Left ventricle myocardium superior (tissue), 1 donor: ENCODE data around the gene CNTN1. TPM values are rescaled to one million over a fixed set of nuclear protein-coding genes. Genes with fewer than 3 reads are reported as not detected.
"Not testable (repeated sequence)": the region's sequence is repeated elsewhere in the genome, so short reads cannot be mapped to it uniquely, and the experiment has no call there.

Experiments used
- ATAC-seq: fragments of 200-7000 bp; cut with Tn5 transposase; one replicate; pipeline ENCODE4 v1.9.1; 2020; ENCODE audit warnings: mild to moderate bottlenecking, moderate library complexity
- DNase-seq: peaks from one replicate; pipeline ENCODE4 v3.0.0-alpha.2; 2020
- intact Hi-C: fragments of 100-400 bp; cut with micrococcal nuclease; formaldehyde crosslinking; loops from one replicate; pipeline ENCODE4 v1.11.0; 2022
- total RNA-seq: library from RNA; stranded (reverse); fragmentation: NEBNext Ultra II Directional; extraction: Animal tissue kit (Norgen Biotek cat#: 25700); gene quantifications from one replicate; pipeline ENCODE4 v1.2.1, GENCODE V29; 2021
- donor health status: DM: no; HTN: yes; CAD: no; lungs with severe emphysema.

The CNTN1 gene
- total RNA-seq, 1 donor from 2014 or later = 0.57 TPM

DNA sequence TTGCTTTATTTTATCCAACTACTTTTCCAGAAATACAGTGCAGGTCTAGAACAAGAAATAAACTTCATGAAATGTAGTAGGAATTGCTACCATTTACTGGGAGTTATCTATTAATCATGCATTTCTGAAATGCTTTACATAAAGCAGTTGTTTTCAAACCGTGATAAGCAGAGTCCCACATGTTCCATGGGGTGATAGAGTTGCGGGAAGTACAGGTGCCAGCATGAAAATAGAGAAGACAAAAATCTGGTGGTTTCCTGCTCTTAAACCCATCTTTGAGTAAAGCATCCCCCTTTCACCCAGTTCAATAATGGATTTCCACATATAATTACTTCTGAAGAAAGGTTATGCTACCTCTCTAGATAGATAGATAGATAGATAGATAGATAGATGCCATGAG, 372.2 kb downstream of the CNTN1 start:
- no peak for ATAC-seq
- DNase-seq = no peak
- intact Hi-C loops = no loop called here

DNA sequence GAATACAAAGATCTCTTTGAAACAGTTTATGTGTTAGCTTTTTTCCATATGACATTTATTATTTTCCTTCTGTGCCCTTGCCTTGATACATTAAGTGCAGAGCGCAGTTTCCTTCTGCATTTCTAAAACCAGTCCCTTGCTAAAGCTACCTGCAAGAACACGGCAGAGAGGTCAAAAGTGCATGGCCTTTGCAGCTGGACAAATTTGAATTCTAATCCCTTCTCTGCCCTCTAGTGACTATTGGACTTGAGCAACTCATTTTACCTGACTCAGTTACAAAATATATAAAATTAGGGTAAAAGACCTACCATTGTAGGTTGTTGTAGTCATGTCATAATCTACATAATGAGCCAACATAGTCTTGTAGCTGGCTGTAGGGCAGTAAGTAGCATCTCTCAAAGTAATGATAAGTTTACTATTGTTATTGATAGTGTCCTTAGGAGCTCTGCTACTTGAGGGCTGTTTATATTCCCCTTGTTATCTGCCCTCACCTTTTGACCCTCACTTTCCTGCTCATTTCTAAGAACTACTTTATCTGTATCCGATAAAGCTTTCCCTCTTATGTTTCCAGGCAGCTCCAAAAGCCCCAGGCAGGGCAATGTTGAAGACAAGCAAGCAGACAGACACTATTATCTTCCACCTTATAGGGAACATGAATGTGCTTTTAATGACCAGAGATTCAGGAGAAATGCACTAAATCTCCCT, 375.9 kb downstream of the CNTN1 start:
- no peak for DNase-seq
- intact Hi-C loops = no loop called here
- ATAC-seq = no peak

DNA sequence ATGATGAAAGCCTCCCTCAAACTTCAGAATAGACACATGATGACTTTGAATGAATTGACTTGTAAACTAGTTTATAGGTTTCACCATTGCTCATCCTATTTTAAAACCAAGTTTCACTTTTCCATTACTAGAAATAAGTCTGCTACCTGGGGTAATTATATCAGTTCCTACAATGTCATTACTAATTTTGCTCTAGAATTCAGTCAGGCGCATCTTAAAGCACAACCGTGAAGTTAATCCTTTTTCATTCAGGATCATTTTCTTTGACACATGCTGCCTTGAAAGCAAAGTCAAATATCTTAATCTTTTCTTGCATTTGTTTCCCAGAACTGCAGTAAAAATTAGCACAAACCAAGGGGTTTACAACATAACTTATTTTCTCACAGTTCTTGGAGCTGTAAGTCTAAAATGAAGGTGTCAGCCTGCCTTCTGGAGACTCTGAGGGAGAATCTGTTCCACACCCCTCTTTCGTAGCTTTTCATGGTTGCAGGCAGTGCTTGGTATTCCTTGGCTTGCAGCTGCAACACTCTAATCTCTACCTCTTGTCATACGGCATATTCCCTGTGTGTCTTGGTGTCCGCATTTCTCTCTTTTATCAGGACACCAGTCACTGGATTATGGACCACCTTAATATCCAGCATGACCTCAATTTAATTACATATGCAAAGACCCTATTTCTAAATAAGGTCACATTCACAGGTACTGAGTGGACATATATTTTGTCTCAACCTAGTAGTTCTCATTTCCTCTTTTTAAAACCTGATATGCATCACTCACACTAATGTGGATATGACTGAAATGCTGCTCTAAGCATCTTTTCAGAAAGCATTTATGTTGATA, 381.6 kb downstream of the CNTN1 start:
- intact Hi-C loops = no loop called here
- DNase-seq (no peak), ATAC-seq (no peak)

DNA sequence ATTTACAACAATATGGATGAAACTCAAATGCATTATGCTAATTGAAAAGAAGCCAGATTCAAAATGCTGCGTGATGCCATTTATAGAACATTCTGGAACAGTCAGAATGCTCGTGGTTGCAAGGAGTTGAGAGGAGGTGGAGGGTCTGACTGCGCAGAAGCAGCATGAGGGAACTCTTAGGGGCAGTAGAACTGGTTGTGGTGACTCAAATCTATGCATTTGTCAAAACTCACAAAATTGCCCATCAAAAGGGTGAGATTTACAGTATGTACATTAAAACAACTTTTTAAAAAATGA, 382.2 kb downstream of the CNTN1 start:
- ATAC-seq = no peak
- intact Hi-C loops = no loop called here
- DNase-seq = no peak

DNA sequence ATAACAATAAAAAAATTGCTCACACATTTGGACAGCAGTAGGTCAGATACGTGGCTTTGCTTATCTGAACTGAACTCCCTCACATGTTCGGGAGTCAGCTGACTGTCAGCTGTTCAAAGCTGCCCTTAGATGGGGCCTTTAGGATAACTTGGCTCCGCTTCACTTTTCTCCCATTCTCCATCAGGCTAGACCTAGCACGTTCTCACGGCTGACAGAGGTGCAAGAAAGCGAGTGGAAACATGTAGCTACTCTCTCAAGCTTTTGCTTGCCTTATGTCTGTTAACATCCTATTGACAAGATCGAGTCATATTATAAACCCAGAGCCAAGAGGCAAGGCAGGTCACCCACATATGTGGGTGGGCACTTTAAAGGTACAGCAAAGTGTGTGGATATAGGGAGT, 383.9 kb downstream of the CNTN1 start:
- ATAC-seq = no peak
- intact Hi-C loops = no loop called here

DNA sequence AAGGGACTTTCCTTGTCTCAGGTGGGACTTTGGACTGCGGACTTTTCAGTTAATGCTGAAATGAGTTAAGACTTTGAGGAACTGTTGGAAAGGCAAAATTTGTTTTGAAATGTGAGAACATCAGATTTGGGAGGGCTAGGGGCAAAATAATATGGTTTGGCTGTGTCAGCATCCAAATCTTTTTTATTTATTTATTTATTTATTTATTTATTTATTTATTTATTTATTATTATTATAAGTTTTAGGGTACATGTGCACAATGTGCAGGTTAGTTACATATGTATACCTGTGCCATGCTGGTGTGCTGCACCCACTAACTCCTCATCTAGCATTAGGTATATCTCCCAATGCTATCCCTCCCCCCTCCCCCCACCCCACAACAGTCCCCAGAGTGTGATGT, 389.0 kb downstream of the CNTN1 start:
- intact Hi-C loops, DNase-seq, ATAC-seq: not testable (repeated sequence)

More for the DNA sequence above, 383.9 kb downstream of the CNTN1 start:
- DNase-seq = no peak

DNA sequence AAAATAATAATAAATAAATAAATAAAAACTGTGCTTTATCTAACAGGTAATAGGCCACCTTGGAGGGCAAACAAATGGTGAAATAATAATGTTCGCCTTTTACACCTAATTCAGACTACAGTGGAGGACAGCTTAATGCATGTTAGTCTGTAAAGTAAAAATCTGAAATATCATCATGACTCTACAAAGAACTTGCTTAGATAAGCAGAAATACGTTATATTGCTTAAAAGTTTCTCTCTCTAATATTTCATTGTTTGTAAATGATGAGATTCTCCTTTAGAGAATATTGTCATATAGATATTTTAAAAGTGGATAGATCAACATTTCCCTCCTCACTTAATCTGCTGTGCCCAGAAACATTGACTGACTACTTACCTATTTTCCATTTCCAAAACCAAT, 397.2 kb downstream of the CNTN1 start:
- intact Hi-C loops = no loop called here
- ATAC-seq (no peak), DNase-seq (no peak)

DNA sequence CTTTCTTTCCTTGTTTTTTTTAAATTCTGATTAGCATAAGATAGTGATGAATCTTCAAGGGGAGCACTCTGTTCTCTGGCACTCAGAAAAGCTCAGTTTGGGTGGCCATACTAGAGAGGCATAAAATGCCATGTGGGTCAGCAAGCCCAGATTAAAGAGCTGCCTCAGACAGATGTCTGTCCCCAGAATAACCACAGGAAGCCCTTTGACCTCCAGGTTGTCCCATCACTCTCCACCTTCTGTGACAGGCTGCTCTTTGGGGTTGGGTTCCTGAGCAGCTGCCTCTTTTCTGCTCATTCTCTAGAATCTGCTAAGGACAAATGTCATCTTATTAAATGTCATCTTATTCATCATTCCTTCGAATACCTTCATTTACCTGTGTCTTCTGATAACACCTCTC, 399.9 kb downstream of the CNTN1 start:
- DNase-seq = no peak
- no peak for ATAC-seq

DNA sequence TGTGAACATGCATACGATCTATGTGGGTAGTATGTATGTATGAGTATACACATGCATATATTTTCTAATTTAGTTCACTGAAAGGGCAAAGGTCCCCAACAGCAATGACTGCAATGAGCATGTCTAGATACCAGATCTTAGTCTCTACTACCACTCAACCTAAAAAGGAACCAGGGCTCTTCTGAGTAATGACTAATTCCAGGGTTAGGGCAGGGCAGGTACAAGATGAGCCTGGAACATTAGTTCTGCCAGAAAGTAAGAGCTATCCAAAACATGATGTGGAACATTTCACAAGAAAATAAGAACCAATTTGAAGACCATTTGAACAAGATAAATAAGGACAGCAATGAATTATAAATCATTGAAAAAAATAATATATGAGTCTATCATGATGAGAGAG, 404.6 kb downstream of the CNTN1 start:
- no peak for DNase-seq
- ATAC-seq = no peak
- intact Hi-C loops = no loop called here

More for the DNA sequence above, 399.9 kb downstream of the CNTN1 start:
- intact Hi-C loops = no loop called here

DNA sequence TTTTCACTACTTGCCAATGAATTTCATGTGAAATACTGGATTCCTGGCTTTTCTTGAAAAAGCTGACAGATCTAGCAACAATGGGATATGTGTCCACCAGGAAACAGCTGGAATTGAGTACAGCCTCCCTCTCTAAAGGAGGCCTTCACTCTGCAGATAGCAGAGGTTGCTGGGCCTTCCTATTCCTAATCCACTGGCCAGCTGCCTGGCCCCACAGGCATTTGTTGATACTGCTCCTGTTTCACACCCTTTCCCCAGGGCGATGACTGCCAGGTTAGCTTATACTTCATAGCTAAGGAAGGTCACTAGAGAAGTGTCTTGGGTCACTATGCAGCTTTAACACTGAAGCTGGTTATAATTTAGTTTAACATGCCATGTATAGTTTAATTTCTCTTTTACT, 408.3 kb downstream of the CNTN1 start:
- ATAC-seq (no peak), DNase-seq (no peak)
- intact Hi-C loops = no loop called here

DNA sequence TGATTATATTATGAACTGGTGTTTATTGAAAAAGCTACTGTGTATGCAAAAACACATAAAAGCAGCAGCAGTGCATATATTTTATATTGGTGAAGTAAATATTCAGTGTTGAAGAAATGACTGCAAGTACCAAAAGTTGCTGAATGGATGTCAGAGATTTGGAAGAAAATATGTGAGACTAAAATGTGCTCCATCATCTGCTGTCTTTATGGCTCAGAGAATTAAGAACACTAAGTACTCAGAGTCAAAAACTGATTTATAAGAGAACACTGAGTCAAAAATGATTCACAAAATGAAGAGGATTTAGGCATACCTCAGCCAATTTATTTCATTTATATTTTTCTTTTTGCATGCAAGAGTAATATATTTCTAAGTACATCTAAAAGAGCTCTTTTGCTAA, 409.6 kb downstream of the CNTN1 start:
- ATAC-seq = no peak
- DNase-seq = no peak
- intact Hi-C loops = no loop called here

DNA sequence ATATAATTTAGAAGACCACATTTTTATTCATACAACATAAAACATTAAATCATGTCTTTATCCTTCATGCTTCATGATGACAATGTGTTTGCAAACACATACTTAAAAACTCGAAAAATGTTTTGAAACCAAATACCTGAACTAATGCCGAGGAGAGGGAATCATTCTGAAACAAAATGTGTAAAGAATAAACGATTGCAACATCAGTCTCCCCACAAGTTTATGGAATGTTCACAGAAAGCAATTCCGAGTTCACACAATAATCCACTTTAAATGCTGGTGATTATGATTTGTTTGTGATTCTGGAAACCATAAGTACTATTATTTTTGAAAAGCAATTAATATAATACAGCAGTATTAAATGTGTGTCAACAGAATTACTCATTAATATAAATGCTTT, 411.4 kb downstream of the CNTN1 start:
- intact Hi-C loops = no loop called here
- ATAC-seq = no peak
- DNase-seq = no peak

DNA sequence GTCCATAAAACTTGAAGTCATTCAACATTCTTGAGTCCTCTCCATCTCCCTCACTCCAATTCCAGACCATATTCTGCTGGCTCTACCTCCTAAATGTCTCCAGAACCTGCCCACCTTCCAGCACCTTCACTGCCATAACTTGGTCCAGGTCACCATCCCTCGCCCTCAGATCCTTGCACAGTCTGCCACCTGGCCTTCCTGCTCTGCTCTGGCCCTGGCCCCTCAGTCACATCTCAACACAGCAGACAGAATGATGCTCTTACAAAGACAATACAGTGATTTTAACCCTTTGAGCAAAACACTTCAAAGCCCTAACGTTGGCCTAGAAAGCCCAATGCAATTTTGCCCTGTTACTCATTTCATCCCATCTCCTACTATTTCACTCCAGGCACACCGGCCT, 414.1 kb downstream of the CNTN1 start:
- no peak for DNase-seq
- ATAC-seq = no peak
- intact Hi-C loops = no loop called here

DNA sequence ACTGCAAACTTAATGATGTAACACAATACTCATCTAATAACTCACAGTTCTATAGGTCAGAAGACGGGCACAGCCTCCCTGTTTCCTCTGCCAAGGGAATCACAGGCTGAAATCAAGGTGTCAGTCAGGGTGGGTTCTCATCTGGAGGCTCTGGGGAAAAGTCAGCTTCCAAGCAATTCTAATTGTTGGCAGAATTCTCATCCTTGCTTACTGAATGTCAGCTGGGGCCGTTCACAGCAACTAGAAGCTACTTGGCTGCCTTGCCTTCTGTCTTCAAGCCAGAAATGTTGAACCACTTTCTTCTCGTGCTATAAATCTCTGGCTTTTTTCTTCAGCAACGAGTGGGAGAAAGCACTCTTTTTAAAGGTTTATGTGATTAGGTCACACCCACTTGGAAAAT, 415.8 kb downstream of the CNTN1 start:
- no peak for DNase-seq
- intact Hi-C loops = no loop called here
- ATAC-seq = no peak

DNA sequence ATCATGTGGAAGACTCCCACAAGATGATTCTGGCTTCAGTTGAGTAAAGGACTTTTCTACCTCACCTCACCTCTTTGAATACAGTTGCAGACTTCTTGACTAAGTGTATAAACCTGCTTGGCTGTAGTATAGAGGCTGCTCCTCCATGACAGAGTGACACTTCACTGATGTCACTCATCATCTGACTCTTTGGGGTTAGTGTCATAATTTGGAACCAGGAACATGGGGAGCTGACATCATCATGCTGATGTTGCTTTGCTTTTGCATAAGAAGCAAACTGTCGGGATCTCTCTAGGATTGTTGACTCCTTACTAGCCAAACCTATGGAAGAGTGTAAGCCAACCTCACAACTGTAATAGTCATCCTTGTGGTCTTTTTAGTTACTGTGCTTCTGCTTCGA, 420.7 kb downstream of the CNTN1 start:
- no peak for DNase-seq

DNA sequence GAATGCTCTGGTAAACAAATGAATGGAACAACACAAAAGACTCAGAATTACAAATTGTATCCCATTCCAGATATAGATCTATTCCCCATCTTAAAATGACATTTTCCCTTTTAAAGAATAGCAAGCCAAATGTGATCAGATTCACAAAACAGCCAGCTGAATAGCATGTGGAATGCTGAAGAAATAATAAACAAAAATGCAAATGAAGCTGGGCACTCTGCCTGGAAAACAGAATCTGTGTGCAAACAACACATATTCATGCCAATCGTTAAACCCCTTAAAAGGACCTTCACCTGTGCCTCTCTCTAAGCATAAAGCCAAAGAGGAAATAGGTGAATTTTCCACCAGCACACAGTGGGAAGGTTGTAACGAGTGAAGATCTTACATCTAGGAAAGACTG, 428.0 kb downstream of the CNTN1 start:
- DNase-seq = no peak
- ATAC-seq = no peak
- intact Hi-C loops = no loop called here

More for the DNA sequence above, 420.7 kb downstream of the CNTN1 start:
- intact Hi-C loops = no loop called here
- ATAC-seq = no peak

DNA sequence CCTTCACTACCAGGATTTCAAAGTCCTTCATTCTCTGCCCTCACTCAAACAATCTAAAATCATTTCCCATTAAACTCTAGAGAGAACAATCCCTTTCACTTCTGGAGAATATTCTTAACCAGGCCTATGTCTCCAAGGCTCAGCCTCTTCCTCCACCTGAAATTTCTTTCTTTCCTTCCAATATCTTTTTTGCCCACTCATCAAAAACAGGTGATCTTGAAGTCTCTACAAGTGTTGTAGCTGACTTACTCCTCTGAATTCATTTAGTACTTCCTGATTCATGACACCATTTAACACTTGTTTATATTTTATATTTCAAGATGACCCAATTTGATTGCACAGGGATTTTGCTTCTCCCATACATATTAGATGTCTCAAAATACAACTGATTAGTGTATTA, 429.1 kb downstream of the CNTN1 start:
- ATAC-seq (no peak), DNase-seq (no peak)
- intact Hi-C loops = no loop called here
